Measurements from ENCODE around the gene TMEM267.
A peak's percentile ranks its signal among the peaks of the same experiment; 100 is the strongest.
"Not testable (repeated sequence)": the region's sequence is repeated elsewhere in the genome, so short reads cannot be mapped to it uniquely, and the experiment has no call there.

TMEM267 gene

DNA sequence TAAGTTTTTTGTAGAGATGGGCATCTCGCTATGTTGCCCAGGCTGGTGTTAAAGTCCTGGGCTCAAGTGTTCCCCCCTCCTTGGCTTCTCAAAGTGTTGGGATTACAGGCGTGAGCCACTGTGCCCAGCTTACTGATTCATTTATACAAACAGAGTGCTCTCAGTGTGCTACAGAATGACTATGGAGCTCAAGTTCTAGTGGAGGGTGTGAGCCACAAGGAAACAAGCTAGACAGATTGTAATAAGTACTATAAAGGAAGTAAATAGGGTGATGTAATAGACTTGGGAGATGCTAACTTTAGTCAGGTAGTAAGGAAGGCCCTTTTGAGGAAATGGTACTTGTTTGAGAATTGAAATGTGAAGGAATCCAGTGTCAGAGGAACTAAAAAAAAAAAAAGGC lies 1.7 kb upstream of the TMEM267 start:
- TF ChIP-seq, protein P1, sequence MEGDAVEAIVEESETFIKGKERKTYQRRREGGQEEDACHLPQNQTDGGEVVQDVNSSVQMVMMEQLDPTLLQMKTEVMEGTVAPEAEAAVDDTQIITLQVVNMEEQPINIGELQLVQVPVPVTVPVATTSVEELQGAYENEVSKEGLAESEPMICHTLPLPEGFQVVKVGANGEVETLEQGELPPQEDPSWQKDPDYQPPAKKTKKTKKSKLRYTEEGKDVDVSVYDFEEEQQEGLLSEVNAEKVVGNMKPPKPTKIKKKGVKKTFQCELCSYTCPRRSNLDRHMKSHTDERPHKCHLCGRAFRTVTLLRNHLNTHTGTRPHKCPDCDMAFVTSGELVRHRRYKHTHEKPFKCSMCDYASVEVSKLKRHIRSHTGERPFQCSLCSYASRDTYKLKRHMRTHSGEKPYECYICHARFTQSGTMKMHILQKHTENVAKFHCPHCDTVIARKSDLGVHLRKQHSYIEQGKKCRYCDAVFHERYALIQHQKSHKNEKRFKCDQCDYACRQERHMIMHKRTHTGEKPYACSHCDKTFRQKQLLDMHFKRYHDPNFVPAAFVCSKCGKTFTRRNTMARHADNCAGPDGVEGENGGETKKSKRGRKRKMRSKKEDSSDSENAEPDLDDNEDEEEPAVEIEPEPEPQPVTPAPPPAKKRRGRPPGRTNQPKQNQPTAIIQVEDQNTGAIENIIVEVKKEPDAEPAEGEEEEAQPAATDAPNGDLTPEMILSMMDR (IDR thresholded peaks at IDR 0.05; ENCODE audit: control insufficient read depth, insufficient read depth, low read depth, low read length, missing control alignments) = no peak
- no peak overlapping the region for H3K4me3 ChIP-seq (ENCODE audit: control insufficient read depth, low read depth, low read length)

DNA sequence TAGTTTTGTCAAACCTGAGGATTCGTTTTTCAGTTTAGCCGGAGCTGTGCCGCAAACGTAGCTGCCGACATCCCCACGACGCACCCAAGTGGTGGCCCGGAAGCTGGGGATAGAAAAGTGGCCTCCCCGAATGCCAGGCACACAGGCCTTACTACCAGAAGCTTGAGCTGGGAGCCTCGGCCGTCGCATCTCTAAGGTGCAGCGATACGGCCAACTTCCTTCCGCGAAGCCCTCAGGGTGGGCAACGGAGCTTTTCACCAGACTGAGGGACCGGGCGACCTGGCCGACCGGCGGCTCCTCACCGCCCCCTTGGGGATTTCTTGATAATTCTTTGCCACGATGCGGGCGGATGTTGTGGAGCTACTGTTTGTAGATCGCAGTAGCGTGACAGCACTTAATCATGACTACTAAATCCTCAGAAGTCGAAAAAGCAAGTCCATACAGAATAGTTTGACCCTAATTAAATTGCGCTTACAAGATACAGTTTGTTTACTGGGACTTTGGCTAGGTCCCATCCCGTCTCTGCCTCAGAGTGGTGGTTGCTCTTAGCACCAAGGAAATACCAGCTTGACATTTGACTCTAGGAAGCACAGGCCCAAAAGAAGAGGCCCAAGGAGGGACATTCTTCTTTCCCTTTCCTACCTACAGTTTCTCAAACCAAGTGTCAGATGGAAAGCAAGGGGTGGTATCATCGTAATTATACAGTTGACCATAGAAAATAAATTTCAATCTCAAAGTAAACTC lies 613 bp upstream of the TMEM267 start:
- DNase-seq (ENCODE audit: low read depth) = peak; percentile 58
- TF ChIP-seq, protein P1 (IDR thresholded peaks at IDR 0.05; ENCODE audit: control insufficient read depth, insufficient read depth, low read depth, low read length, missing control alignments) = peak; percentile 76
- peak overlapping the region; percentile 85 for H3K4me3 ChIP-seq (ENCODE audit: control insufficient read depth, low read depth, low read length)

More for the DNA sequence above, 1.7 kb upstream of the TMEM267 start:
- DNase-seq (ENCODE audit: low read depth) = no peak

DNA sequence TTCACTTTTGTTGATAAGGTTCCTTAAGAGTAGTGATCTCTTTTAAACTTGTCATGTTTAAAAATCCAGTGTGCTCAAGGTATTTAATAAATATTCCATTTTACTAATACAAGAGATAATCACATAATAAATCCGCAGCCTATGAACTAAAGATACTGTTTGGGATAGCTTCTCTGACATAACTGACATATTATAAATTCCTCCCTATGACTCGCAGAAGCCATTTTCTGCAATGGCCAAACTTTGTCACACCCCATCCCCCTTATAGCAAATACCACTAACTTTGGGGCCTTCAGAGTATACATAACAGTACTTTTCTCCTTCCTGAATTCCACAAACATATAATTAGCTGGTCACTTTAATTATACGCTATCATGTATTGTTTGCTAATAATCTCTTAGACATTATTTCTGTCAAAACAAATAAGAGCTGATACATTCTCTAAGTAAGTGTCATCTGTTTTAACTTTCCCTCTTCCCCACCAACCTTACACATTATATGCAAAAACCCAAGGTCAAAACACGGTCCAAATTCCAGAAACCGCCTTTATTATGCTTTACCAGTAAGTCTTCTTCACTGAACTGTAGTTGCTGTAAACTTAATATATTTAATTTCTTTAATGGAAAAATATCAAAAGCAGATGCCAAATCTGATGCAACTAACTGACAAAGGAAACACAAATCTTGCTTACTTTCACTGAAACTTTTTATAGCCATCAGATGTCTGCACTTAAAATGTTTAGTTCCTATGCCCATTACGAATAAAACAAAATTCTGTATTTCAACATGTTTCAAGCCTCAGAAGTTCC lies 971 bp downstream of the TMEM267 start:
- DNase-seq (ENCODE audit: low read depth) = no peak
- TF ChIP-seq, protein P1 (IDR thresholded peaks at IDR 0.05; ENCODE audit: control insufficient read depth, insufficient read depth, low read depth, low read length, missing control alignments) = no peak
- peak overlapping the region; percentile 85 for H3K4me3 ChIP-seq (ENCODE audit: control insufficient read depth, low read depth, low read length)

DNA sequence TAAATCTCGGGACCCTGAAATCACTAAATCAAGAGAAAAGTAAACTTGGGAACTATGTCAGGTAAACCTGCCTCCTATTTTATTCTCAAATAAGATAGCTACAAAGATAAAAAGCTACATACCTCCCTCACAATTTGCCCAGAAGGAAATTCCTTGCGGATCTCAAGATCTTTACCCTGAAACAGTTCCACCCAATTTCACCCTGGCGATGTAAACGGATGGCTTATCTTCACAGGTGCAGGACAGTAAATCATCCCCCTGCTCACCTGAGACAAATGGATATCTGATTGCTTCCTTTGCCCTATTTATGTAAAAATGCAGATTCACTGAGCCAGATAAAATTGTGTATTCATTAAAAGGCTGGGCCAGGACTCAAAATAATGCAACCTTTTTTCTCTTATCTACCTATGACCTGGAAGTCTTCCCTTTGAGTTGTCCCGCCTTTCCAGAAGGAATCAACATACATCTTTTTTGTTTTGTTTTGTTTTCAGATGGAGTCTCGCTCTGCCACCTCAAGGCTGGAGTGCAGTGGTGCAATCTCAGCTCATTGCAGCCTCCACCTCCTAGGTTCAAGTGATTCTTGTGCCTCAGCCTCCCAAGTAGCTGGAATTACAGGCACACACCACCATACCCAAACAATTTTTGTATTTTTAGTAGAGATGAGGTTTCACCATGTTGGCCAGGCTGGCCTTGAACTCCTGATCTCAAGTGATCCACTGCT lies 13.8 kb downstream of the TMEM267 start:
- no peak for DNase-seq (ENCODE audit: low read depth)
- TF ChIP-seq, protein P1 (IDR thresholded peaks at IDR 0.05; ENCODE audit: control insufficient read depth, insufficient read depth, low read depth, low read length, missing control alignments) = no peak
- H3K4me3 ChIP-seq (ENCODE audit: control insufficient read depth, low read depth, low read length) = no peak overlapping the region

DNA sequence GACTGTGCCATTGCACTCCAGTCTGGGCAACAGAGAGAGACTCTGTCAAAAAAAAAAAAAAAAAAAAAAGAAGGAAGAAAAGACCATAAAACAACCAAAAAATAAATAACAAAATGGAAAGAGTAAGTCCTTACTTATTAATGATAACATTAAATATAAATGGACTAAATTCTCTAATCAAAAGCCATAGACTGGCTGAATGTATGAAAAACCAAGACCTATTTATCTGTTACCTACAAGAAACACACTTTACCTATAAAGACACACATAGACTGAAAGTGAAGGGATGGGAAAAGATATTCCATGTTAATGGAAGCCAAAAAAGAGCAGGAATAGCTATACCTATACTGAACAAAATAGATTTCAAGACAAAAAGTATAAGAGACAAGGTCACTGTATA lies 16.6 kb downstream of the TMEM267 start:
- DNase-seq (ENCODE audit: low read depth) = no peak
- H3K4me3 ChIP-seq (ENCODE audit: control insufficient read depth, low read depth, low read length) = no peak overlapping the region
- TF ChIP-seq, protein P1 (IDR thresholded peaks at IDR 0.05; ENCODE audit: control insufficient read depth, insufficient read depth, low read depth, low read length, missing control alignments) = no peak

DNA sequence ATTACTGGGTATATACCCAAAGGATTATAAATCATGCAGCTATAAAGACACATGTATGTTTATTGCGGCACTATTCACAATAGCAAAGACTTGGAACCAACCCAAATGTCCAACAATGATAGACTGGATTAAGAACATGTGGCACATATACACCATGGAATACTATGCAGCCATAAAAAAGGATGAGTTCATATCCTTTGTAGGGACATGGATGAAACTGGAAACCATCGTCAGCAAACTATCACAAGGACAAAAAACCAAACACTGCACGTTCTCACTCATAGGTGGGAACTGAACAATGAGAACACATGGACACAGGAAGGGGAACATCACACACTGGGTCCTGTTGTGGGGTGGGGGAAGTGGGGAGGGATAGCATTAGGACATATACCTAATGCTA lies 18.2 kb downstream of the TMEM267 start:
- not testable (repeated sequence) for H3K4me3 ChIP-seq (ENCODE audit: control insufficient read depth, low read depth, low read length); DNase-seq (ENCODE audit: low read depth)

All from AG09309 (cell line).